Uterus (tissue), 2 donors: Measurements from ENCODE around the gene ATF4.

Source experiments
- CTCF ChIP-seq, 4 experiments: fragments of 200-600 bp in 2 of 4; fragments of 450-650 bp in 2 of 4; sonication (generic) in 2 of 4; IDR thresholded peaks; one replicate each; pipeline ENCODE4 v1.5.1; 2016 to 2019; ENCODE audit warnings: antibody characterized with exemption in 4 of 4, mild to moderate bottlenecking in 2 of 4, moderate library complexity in 1 of 4
- POLR2A ChIP-seq, 2 donors: fragments of 450-650 bp; IDR thresholded peaks; one replicate each; pipeline ENCODE4 v1.6.1; 2016; ENCODE audit warnings: antibody characterized with exemption in 2 of 2, mild to moderate bottlenecking in 1 of 2, moderate library complexity in 1 of 2

DNA sequence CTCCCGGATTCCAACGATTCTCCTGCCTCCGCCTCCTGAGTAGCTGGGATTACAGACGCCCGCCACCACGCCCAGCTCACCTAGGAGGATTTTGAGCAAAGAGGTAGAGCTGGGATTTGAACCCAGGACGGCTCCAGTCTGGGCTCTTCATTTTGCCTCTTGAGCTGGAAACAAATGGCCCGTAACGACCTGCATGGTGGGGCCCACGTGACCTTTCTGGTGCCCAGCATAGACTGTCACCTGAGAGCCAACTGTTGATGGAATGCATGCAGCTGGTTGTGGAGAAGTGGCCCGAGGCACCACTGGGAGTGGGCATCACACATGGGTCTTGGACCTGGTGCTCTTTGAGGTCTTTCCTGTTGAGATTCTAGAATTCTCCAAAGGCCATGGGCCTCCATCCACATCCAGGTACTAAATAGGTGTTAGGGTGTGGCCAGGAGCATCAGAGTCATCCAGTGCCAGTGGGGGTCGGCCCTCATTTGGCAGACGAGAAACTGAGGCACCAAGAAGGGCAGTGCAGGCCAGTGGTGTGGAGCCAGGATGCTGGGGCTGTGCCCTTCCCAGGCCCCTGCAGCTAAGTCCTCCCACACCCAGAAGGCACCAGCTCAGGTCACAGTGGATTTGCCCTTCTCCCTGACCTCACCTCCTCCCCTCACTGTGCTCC, 3.9 kb downstream of the ATF4 start:
- no peak for TF ChIP-seq CTCF (IDR thresholded peaks at IDR 0.05)
- no peak for TF ChIP-seq POLR2A (IDR thresholded peaks at IDR 0.05)
